Esophagus (tissue), 2 donors: ENCODE results near the gene SPECC1. TPM values are rescaled to one million over a fixed set of nuclear protein-coding genes. Genes with fewer than 3 reads are reported as not detected.

ENCODE experiments used
- H3K27ac ChIP-seq, 2 donors: one replicate each; pipeline ENCODE4 v1.5.1; 2013; ENCODE audit warnings: low read depth in 2 of 2, mild to moderate bottlenecking in 2 of 2, inconsistent platforms in 1 of 2, low read length in 1 of 2, moderate library complexity in 1 of 2
- H3K27me3 ChIP-seq, 2 donors: one replicate each; pipeline ENCODE4 v1.6.1; 2013; ENCODE audit warnings: low read length in 2 of 2, control low read depth in 1 of 2, mild to moderate bottlenecking in 1 of 2; ENCODE audit not compliant: insufficient read depth in 2 of 2, control insufficient read depth in 1 of 2
- H3K36me3 ChIP-seq, 2 donors: one replicate each; pipeline ENCODE4 v1.6.1; 2013; ENCODE audit warnings: low read length in 1 of 2; ENCODE audit not compliant: control insufficient read depth in 2 of 2, insufficient read depth in 2 of 2
- H3K4me1 ChIP-seq, 2 donors: one replicate each; pipeline ENCODE4 v1.6.1; 2013; ENCODE audit warnings: low read length in 1 of 2; ENCODE audit not compliant: control insufficient read depth in 2 of 2, insufficient read depth in 2 of 2
- H3K4me3 ChIP-seq, 2 donors: one replicate each; pipeline ENCODE4 v1.5.1; 2013; ENCODE audit warnings: low read length in 2 of 2, mild to moderate bottlenecking in 2 of 2, low read depth in 1 of 2, moderate library complexity in 1 of 2
- H3K9me3 ChIP-seq, 2 donors: one replicate each; pipeline ENCODE4 v1.6.1; 2013; ENCODE audit warnings: mild to moderate bottlenecking in 2 of 2, low read depth in 1 of 2, low read length in 1 of 2, moderate library complexity in 1 of 2; ENCODE audit not compliant: control insufficient read depth in 2 of 2, insufficient read depth in 1 of 2
- WGBS, 2 donors: extraction: QIAGEN DNeasy Blood & Tissue Kit; methylation state at CpG; one replicate each; pipeline ENCODE4 v1.1.7; 2013; 5-methylcytosine and 5-hydroxymethylcytosine counted together
- polyA plus RNA-seq, 2 donors: library from polyadenylated mRNA; stranded (reverse); fragments of 200-250 nt; gene quantifications; one replicate each; pipeline ENCODE4 v1.2.3, GENCODE V29; 2013
- donor health status: healthy with polysubstance abuse.
- donor health status: Bipolar disorder and iron deficiency.

The SPECC1 gene
- polyA plus RNA-seq, 2 donors: 7.4 to 19.8 TPM

DNA sequence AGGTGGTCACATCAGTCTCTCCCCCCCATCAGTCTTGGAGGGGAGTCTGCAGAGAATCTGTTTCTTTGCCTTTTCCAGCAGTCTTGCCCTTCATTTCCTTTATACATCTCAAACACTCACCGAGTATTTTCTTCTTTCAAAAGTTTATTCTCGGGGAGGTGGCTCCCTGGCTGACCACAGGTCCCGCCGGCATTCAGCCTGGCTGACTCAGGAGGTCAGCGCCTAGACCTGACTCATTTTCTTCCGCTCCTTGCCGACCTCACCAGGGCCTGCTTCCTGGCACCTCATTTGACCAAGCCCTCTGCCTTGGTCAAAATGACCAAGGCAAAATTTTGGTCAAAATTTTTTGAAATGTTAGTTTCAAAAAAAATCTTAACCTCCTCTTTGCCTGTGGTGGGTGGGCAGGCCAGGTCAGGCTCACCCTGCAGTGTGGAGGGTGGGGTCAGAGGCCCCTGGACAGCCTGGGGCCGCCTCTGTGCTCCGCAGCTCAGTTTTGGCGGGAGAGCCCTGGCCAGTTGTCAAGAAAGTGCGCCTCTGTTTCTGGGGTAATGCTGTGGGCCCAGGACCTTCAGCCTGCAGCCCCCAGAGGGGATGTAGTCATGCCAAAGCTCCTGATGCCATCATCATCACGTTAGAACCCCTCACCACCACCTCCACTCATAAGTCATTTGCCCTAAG is 165.6 kb downstream of the SPECC1 start:
- Histone ChIP-seq H3K9me3 (no peaks in the 10 kb centered on the region), H3K27ac (no peak overlapping the region), H3K4me1 (peaks cover 0 to 1% of the 10 kb centered on the region in 2 donors), H3K4me3 (no peak overlapping the region), H3K27me3 (no peaks in the 10 kb centered on the region), H3K36me3 (no peaks in the 10 kb centered on the region)
- 88 to 89% methylated on average over 12 of the region's 12 CpGs for WGBS, 2 donors

DNA sequence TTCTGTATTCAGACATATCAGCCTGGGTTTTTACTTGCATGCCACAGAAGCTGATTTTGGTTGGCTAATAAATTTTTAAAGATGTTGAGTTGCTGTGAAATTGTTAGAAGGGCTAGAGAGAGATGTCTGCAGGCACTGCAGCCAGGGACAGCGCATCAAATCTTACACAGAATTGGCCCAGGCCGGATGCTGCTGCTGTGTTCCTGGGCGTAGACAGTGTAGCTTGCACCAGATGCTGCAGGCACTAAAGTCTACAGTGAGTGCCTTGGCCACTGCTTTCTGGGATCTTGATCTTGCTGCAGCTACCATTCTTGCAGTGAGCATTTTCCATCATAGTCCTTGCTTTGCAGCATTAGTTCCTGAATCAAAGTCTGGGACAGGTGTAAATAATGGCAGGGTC is 169.9 kb downstream of the SPECC1 start:
- Histone ChIP-seq H3K27me3 (no peaks in the 10 kb centered on the region), H3K9me3 (no peaks in the 10 kb centered on the region), H3K4me3 (no peak overlapping the region), H3K36me3 (no peaks in the 10 kb centered on the region), H3K4me1 (peaks cover 0 to 1% of the 10 kb centered on the region in 2 donors), H3K27ac (no peak overlapping the region)
- WGBS, 2 donors: 91 to 94% methylated on average over 3 of the region's 3 CpGs

DNA sequence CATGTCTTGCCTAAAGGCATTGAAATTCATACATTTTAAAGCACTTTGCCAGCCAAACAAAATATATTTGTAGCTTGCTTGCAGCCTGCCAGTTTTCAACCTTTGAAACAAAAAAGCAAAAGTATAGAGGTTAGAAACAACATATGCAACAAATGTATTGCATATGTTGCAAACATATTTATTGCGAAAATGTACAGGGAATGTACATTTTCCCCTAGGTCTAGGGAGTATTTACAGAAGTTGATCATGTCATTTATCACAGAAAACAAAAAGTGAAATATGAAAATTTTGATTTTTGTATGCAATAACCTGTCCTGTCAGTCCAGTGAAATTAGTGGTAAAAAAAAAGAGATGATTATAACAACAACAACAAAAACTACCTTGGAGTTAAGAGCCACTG is 171.5 kb downstream of the SPECC1 start:
- H3K27ac ChIP-seq: no peak overlapping the region
- no peaks in the 10 kb centered on the region for H3K9me3 ChIP-seq
- H3K36me3 ChIP-seq: no peaks in the 10 kb centered on the region
- H3K4me3 ChIP-seq: no peak overlapping the region
- peaks cover 0 to 1% of the 10 kb centered on the region in 2 donors for H3K4me1 ChIP-seq
- no peaks in the 10 kb centered on the region for H3K27me3 ChIP-seq
- 95 to 96% methylated on average over 1 of the region's 1 CpG for WGBS, 2 donors

DNA sequence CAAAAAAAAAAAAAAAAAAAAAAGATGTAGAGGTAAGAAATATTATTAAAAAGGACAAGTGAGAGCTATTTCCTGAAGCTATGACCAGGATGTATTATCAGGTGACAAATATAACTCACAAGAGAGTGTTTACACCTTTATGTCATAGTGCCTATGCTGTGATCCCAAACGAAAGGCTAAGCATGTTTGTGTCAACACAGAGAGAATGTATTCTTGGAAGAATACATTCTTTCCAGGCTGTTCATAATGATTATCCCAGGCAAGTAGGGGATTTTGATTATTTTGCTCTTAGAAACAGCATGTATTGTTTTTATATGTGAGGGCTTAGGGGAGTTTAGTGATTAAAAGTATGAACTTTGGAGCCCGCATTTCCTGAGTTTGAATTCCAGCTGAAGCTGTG is 175.0 kb downstream of the SPECC1 start:
- H3K27me3 ChIP-seq: no peaks in the 10 kb centered on the region
- H3K4me1 ChIP-seq: no peaks in the 10 kb centered on the region
- H3K9me3 ChIP-seq: no peaks in the 10 kb centered on the region
- 75 to 80% methylated on average over 2 of the region's 2 CpGs for WGBS, 2 donors
- no peaks in the 10 kb centered on the region for H3K36me3 ChIP-seq
- H3K27ac ChIP-seq: no peak overlapping the region
- no peak overlapping the region for H3K4me3 ChIP-seq

DNA sequence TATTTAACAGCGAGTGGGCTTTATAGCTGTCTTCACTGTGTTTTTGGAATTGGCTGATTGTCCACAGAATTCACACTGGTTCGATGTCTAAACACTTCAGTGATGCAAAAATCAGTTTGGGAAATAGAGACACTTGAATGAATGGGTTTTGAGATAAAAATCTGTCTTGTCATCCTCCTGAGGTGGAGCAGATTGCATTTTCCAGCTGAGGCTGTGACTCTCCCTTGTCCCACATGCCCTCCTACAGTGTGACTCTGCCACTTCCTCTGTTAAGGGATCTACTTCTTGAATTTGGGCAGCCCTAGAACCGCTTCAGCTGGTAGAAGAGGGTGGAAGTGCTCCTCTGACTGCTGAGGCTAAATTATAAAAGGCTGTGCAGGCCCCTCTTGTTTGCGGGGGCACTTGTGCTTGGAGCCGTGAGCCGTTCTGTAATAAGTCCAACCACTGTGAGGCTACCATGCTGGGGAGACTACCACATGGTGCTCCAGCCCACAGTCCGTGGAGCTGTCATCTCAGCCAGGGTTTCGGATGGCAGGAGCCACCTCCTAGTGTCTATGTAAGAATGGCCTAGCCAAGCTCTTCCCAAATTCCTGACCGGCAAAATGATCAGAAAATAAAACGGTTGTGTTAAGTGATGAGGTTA is 175.9 kb downstream of the SPECC1 start:
- Histone ChIP-seq H3K4me3 (no peak overlapping the region), H3K4me1 (peaks cover 0 to 3% of the 10 kb centered on the region in 2 donors), H3K36me3 (no peaks in the 10 kb centered on the region), H3K27me3 (no peaks in the 10 kb centered on the region), H3K27ac (no peak overlapping the region), H3K9me3 (no peaks in the 10 kb centered on the region)
- WGBS, 2 donors: 88 to 89% methylated on average over 10 of the region's 10 CpGs

DNA sequence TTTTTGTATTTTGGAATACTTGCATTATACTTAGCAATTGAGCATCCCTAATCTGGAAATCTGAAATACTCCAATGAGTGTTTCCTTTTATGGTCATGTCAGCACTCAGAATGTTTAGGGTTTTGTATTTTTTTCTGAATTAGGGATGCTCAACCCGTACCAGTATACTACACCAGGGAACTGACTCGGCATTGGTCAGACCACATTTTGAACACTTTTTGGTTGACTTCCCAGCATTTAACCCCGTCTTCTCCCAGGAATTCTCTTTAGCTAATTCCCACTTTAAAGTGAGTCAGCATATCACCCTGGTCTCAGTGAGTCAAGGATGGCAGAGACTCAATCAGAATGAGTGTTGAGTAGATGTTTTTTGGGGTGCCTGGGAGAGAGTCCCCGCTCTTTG is 177.9 kb downstream of the SPECC1 start:
- H3K36me3 ChIP-seq: no peaks in the 10 kb centered on the region
- 71 to 74% methylated on average over 4 of the region's 4 CpGs for WGBS, 2 donors
- no peaks in the 10 kb centered on the region for H3K27me3 ChIP-seq
- peaks cover 0 to 7% of the 10 kb centered on the region in 2 donors for H3K4me1 ChIP-seq
- no peaks in the 10 kb centered on the region for H3K9me3 ChIP-seq
- no peak overlapping the region for H3K27ac ChIP-seq
- no peak overlapping the region for H3K4me3 ChIP-seq

DNA sequence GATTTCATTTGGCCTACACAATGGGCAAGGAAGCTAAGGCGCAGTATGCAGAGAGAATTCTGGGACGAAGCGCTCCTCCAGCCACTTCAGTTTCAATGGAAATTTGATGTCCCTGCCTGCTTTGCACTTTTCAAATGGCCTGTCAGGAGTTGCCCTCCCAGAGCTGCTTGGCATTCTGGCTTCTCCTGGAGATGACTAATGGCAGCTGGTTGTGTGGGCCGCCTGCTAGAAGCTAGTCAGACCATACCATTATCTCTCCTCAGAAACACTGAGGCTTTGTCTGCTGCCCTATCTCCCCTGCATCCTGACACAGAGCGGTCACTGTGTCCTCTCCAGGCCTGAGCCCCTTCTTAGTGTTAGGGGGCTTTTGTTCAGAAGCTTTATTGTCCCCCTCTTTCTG is 180.1 kb downstream of the SPECC1 start:
- Histone ChIP-seq H3K4me3 (no peak overlapping the region), H3K36me3 (no peaks in the 10 kb centered on the region), H3K27ac (peak overlapping the region in 1 of 2 donors; percentile 29), H3K4me1 (peaks cover 0 to 7% of the 10 kb centered on the region in 2 donors), H3K27me3 (no peaks in the 10 kb centered on the region), H3K9me3 (no peaks in the 10 kb centered on the region)
- 59 to 69% methylated on average over 5 of the region's 5 CpGs for WGBS, 2 donors

DNA sequence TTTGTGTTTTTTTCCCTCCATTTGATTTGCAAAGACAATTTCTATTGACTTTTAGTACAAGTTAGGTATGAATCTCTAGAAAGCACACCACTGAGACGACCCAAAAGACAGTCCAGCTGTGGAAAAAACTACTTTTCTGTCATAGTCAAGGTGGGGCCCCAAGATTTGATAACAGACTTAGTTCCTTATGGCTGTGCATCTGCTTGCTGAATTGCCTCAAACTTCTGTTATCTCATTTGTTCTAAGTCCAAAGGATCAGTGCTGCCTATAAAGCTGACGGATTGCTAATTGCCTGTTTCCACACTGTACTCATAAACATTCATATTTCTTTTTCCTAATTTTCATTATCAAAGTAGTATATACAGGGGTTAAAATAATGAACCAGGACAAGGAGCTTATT is 180.8 kb downstream of the SPECC1 start:
- Histone ChIP-seq H3K27ac (no peak overlapping the region), H3K4me1 (peaks cover 0 to 7% of the 10 kb centered on the region in 2 donors), H3K4me3 (no peak overlapping the region), H3K27me3 (no peaks in the 10 kb centered on the region), H3K36me3 (no peaks in the 10 kb centered on the region), H3K9me3 (no peaks in the 10 kb centered on the region)
- WGBS, 2 donors: 62 to 67% methylated on average over 2 of the region's 2 CpGs

DNA sequence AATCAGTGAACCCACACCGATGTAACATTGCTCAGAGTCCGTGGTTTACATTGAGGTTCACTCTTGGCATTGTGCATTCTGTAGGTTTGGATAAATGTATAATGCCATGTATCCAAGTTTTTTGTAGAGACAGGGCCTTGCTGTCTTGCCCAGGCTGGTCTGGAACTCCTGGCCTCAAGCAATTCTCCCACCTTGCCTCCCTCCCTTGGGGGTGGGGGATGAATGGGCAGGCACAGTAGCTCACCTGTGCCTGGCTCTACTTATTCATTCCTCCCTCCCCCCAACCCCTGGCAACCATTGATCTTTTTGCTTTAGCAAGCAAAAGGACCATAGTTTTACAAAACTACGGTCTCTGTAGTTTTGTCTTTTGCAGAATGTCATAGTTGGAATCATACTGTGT is 181.4 kb downstream of the SPECC1 start:
- H3K9me3 ChIP-seq: no peaks in the 10 kb centered on the region
- WGBS, 2 donors: 67 to 75% methylated on average over 3 of the region's 3 CpGs
- H3K4me3 ChIP-seq: no peak overlapping the region
- H3K27me3 ChIP-seq: no peaks in the 10 kb centered on the region
- peaks cover 0 to 7% of the 10 kb centered on the region in 2 donors for H3K4me1 ChIP-seq
- H3K27ac ChIP-seq: no peak overlapping the region
- no peaks in the 10 kb centered on the region for H3K36me3 ChIP-seq

DNA sequence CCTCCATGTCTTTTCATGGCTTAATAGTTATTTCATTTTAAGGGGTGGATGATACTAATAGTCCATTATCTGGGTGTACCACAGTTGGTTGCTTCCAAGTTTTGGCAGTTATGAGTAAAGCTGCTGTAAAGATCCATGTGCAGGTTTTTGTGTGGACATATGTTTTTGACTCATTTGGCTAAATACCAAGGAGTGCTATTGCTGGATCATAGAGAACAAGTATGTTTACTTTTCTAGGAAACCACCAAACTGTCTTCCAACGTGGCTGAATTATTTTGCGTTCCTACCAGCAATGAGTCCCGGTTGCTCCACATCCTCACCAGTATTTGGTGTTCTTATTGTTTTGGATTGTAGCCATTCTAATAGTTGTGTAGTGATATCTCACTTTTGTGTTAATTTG is 181.9 kb downstream of the SPECC1 start:
- no peak overlapping the region for H3K27ac ChIP-seq
- H3K4me1 ChIP-seq: peaks cover 0 to 7% of the 10 kb centered on the region in 2 donors
- 26 to 38% methylated on average over 3 of the region's 3 CpGs for WGBS, 2 donors

More for the DNA sequence above, 181.9 kb downstream of the SPECC1 start:
- Histone ChIP-seq H3K4me3 (no peak overlapping the region), H3K36me3 (no peaks in the 10 kb centered on the region), H3K27me3 (no peaks in the 10 kb centered on the region), H3K9me3 (no peaks in the 10 kb centered on the region)
